ENCODE measurements around the gene KRTAP10-10.

DNA sequence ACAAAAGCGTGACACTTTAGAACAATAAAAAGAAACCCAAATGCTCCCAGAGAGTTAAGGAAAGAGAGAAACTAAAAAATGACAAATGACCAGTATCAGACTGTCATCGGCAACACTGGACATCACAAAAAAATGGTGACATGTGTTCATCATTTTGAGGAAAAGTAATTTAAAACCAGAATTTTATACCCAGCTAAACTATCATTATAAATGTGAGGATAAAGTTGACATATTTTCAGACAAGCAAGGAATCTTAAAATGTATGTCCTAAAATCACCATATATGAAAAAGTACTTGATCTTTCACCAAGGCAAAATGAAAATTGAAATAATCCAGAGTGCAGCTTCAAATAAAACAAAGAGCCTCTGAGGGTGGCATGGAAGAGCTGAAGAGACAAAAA lies 7.7 kb downstream of the KRTAP10-10 start:
- TF ChIP-seq GATA2 (IDR thresholded peaks at IDR 0.05; ENCODE audit: low read depth, low read length) (no peak), GATA3 (IDR thresholded peaks at IDR 0.05; ENCODE audit: low read depth, low read length) (no peak)

Measured in SH-SY5Y (cell line).